ENCODE data around the gene LRRC15.

Gene LRRC15

GRCh38 chr3:194386066-194386465 is 16.5 kb upstream of the LRRC15 start:
- DNase-seq (ENCODE audit: low read depth in 2 of 2), result no peak

DNA sequence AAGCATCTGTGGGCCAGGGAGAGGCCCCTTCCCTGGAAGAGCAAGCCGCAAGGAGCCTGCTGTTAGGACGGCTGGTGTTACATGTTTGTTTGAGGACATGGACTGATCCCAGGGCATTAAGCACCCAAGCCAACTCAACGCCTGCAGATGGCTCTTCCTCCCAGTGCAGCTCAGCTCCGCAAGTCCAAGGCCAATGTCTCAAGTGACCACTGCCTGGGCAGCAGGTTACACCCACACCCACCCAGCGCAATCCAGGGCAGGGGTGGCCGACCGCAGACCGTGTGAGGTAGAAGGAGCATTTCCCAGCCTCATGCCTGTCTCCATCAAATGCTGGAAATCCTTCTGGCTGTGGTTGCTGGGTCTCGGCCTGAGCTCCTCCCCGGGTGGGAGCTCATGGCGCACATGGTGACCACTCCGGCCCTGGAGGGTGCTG is 15.0 kb upstream of the LRRC15 start:
- DNase-seq (ENCODE audit: low read depth in 2 of 2), result no peak

GRCh38 chr3:194384156-194384555 is 14.6 kb upstream of the LRRC15 start:
- DNase-seq (ENCODE audit: low read depth in 2 of 2), result no peak

DNA sequence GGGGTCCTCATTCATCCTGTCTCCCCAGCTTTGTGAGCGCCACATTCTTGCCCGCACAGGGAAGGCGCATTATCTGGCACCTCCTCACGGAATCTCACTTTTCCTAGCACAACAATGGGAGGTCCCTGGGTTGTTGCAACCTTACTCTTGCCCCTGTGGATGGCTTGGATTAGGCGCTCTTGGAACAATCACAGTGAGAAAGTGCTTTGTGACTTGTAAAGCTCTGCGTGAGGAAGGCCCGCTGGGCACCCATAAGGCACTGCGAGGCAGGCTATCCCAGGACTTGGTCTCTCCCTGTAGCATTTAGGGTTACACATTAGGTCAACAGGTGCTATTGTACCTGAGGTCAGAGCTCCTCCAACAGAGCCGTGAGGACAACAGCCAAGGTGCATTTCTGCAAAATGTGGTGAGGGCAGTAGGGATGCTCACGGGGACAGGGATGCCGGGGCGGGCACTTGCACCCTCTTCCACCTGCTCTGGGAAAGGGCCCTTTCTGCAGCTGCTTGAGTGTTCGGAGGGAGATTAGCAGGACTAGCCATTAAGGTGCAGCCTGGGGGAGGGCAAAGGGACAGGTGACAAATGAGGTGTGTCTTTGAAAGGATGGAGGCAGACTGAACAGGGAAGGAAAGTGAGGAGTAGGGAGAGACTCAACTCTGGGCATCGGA is 13.9 kb upstream of the LRRC15 start:
- no peak for DNase-seq (ENCODE audit: low read depth in 2 of 2)

GRCh38 chr3:194382892-194383223 is 13.3 kb upstream of the LRRC15 start:
- DNase-seq (ENCODE audit: low read depth in 2 of 2), result no peak

DNA sequence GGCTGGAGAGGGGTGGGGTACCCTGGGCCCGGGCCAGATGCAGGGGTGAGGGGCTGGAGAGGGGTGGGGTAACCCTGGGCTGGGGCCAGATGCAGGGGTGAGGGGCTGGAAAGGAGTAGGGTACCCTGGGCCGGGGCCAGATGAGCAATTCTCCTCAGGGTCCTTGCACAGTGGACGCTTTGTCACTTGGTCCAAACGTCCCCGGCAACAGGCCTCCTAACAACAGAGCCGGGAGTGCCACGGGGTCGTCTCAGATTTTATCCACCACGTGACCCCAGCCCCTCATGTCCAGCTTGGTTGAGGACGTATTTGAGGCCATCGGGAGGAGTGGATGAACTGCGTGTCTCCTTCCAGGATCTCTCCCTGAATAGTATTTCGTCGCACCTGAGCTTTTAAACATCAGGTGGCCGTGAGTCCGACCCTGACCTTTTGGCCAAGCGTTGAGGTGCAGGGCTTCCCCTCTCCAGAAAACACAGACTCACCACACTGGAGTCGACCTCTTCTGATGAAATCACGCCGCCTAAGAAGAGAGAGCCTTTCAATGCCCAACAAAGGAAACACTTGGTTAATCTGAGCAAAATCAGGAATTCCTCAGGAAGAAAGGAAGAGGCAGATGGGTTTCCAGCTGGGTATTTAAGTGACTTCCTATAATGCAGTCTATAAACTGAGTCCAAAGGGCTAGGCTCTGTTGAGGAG is 12.8 kb upstream of the LRRC15 start:
- no peak for DNase-seq (ENCODE audit: low read depth in 2 of 2)

DNA sequence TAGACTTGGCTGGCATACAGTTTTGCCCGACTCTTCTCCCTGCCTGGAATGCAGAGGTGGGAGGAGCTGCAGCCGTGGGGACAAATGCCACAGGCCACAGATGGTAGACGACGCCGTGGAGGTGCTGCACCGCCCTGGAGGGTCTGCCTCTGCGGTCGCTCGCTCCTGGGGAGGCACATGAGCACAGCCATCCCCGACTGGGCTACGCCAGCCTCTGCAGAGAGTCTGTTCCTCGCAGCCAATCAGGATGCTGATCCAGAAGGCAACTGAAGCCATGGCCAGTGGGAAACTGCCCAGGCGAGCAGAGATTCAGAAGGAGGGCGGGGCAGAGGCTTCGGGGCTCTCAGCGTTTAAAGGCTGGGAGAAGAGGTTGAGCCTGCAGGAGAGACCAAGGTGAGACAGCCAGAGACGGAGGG is 11.9 kb upstream of the LRRC15 start:
- DNase-seq (ENCODE audit: low read depth in 2 of 2), result no peak

- DNase-seq (ENCODE audit: low read depth in 2 of 2), result no peak
These were observed 10.8 kb upstream of the LRRC15 start for GRCh38 chr3:194380326-194380725.

DNA sequence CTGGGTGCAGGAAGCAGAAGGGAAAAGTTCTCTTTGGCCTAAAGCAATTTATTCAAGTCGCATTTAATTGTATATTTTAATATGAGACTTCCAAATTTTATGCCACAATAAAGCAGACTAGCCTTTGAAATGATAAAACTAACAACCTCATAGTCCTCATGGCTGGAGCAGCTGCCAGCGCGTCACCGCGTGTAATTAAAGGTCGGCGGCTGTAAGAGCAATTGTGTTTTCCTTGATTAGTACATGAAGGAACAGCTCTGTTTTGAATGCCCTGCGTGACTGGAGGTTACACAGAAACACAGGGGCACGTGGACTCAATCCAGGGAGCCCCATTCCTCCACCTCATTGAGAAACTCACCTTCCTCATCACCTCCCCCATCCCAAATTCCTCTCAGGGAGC is 10.1 kb upstream of the LRRC15 start:
- DNase-seq (ENCODE audit: low read depth in 2 of 2), result no peak

DNA sequence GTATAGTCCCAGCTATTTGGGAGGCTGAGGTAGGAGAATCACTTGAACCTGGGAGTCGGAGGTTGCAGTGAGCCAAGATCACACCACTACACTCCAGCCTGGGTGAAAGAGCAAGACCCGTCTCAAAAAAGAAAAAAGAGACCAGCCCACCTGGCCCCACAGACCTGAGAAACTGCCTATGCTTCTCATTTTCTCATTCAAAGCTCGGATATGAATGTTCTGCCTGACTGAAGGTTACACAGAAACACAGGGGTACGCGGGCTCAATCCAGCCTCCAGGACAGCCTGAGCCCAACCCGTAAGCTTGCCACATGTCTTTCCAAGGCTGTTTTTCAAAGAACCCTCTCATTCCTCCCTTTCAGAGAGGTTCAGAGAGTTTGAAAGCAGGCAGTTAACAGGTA is 9.7 kb upstream of the LRRC15 start:
- DNase-seq (ENCODE audit: low read depth in 2 of 2), result no peak

DNA sequence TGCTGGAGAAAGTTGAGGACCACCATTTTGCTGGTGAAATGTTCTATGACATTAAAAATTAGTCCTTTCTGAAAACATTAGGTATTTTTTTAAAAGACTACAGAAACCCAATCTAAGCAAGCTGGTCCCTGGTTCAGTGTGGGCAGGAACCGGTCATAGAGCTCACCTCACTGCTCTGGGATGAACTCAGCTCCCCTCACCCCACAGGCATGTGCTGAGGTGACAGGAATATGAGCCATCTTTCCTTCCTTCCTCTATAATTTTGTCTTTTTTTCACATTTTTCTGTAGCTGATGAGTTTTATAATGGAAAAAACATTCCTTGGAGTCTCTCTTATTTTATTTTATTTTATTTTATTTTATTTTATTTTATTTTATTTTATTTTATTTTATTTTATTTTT is 8.2 kb upstream of the LRRC15 start:
- no peak for DNase-seq (ENCODE audit: low read depth in 2 of 2)

DNA sequence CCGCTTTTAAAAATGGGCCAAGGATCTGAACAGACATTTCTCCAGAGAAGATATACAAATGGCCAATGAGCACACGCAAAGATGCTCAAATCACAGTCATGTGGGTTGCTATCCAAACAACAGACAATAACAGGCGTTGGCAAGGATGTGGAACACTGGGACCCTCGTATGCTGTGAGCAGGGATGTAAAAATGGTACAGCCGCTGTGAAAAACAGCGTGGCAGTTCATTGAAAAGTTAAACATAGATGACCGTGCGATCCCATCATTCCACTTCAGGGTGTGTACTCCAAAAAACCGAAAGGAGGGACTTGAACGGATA is 6.7 kb upstream of the LRRC15 start:
- DNase-seq (ENCODE audit: low read depth in 2 of 2), result no peak

DNA sequence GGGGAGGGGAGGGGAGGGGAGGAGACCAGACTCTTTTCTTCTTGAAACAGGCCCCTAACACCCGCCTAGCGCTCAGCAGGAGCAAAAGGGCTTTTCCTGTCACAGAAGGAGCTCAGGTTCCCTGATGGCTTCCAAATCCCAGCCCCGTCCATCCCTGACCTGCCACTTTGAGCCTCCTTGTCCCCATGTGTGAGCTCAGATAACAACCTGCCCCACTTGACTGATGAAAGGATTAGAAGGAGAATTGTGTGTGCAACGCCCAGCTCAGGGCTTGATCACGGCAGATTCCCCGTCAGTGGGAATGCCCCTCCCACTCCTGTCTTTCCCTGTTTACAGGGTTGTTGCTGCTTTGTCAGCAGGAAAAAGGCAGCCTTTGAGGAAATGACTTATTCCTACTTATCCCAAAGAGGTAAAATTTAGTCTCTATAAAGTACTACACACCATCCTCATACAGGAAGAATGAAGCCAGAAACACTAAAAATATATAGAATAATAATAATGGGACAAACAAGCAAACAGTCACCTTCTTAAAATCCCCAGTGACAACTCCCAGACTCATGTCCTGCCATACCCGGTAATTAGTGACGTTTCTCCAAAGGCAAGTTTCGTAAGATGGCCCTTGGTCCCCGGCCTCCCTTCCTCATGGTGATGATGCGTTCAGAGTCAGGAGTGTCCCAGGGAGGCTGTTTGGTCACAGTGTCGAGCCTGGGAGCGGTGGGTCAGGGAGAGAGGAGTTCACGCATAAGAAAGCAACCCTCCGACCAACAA is 6.1 kb upstream of the LRRC15 start:
- no peak for DNase-seq (ENCODE audit: low read depth in 2 of 2)

GRCh38 chr3:194374935-194375334 is 5.4 kb upstream of the LRRC15 start:
- DNase-seq (ENCODE audit: low read depth in 2 of 2), result no peak

DNA sequence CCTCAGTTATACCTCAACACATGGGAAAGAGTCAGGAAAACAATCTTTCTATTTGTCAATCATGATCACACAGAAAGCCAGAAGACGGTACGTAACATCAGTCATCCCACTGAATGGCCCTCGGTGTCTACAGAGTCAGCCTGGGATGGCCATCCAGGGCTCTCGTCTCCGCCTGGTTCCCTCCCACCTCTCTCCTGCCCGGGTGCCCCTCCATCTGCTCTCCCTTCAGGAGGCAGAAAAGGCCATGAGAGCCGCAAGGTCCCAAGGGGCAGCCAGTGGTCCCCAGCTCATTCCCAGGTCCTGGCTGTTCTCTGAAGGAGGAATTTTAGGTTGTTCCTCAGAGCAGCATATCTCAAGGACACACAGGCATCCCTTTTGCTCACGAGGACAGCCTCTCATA is 4.4 kb upstream of the LRRC15 start:
- DNase-seq (ENCODE audit: low read depth in 2 of 2), result no peak

DNA sequence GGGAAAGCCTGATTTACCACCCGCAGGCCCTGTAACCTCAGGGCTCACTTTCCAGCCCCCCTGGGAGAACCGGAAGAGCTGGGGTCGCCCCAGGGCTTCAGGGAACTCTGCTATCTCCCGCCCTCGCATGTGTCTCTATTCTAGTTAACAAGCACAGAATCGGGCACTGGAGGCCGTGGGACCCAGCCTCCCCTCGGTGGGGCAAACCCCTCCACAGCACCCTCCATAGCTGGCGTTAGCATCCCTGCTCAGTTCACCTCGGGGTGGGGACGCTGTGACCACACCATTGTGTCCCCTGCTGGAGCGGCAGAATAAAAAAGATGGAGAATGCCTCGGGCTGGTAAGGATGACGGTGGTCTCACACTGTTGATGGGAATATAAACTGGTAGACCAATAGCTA is 3.5 kb upstream of the LRRC15 start:
- no peak for DNase-seq (ENCODE audit: low read depth in 2 of 2)

DNA sequence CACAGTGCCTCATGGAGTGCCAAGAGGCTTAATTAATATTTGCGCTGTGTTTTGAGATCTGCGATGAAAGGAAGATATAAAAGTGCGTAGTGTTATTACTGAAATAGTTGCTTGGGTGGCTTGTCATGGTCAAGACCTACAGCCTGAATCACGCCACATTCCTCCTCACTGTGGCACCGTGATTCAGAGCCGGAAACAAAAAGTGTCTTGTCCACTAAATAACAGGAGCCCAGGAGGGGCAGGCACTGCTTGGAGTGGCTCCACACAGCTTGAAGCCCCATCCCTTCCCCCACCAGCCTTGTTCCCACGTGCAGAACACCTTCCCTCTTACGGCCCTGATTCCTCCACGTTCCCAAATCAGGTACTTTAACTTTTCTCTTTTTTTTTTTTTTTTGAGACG is 1.2 kb upstream of the LRRC15 start:
- no peak for DNase-seq (ENCODE audit: low read depth in 2 of 2)

GRCh38 chr3:194368918-194369317 is 625 bp downstream of the LRRC15 start:
- DNase-seq (ENCODE audit: low read depth in 2 of 2), result no peak

GRCh38 chr3:194367992-194368841 is 1.3 kb downstream of the LRRC15 start:
- no peak for DNase-seq (ENCODE audit: low read depth in 2 of 2)

- no peak for DNase-seq (ENCODE audit: low read depth in 2 of 2)
These were observed 3.5 kb downstream of the LRRC15 start for GRCh38 chr3:194365978-194366490.

GRCh38 chr3:194365526-194365925 is 4.0 kb downstream of the LRRC15 start:
- no peak for DNase-seq (ENCODE audit: low read depth in 2 of 2)

Data from stimulated activated CD8-positive, alpha-beta memory T cell treated with anti-CD3 and anti-CD28 coated beads, Interleukin-2, amount 100 ng/mL, for 1 hour (primary cell).